Fibroblast of the aortic adventitia (primary cell): ENCODE measurements around the gene TTBK1. TPM values are rescaled to one million over a fixed set of nuclear protein-coding genes. Genes with fewer than 3 reads are reported as not detected.

Source experiments
- DNase-seq: peaks from one replicate; pipeline ENCODE4 v3.0.0-alpha.2; 2010; ENCODE audit warnings: low read depth
- H3K4me3 ChIP-seq: 2 replicates; pipeline ENCODE4 v1.5.1; 2011; ENCODE audit warnings: low read depth, mild to moderate bottlenecking, control low read depth, low read length, moderate library complexity
- CTCF ChIP-seq: IDR thresholded peaks from 2 replicates; pipeline ENCODE4 v1.5.1; 2011; ENCODE audit warnings: mild to moderate bottlenecking, low read length, control low read depth, inconsistent platforms; ENCODE audit not compliant: insufficient read depth
- total RNA-seq: library from RNA; depleted of rRNA; stranded (reverse); fragments of >200 nt; gene quantifications from 2 replicates; pipeline ENCODE4 v1.2.3, GENCODE V29; 2012; ENCODE audit warnings: low replicate concordance

Gene TTBK1
- total RNA-seq, 1 donor: not detected

GRCh38 chr6:43250992-43251373, 7.7 kb downstream of the TTBK1 start:
- no peak for DNase-seq
- no peak for TF ChIP-seq CTCF
- H3K4me3 ChIP-seq: no peak overlapping the region

GRCh38 chr6:43253401-43253800, 10.1 kb downstream of the TTBK1 start:
- TF ChIP-seq CTCF: no peak
- no peak overlapping the region for H3K4me3 ChIP-seq
- no peak for DNase-seq

GRCh38 chr6:43254138-43254817, 11.0 kb downstream of the TTBK1 start:
- TF ChIP-seq CTCF: no peak
- DNase-seq: no peak
- H3K4me3 ChIP-seq: no peak overlapping the region

GRCh38 chr6:43254846-43255245, 11.6 kb downstream of the TTBK1 start:
- no peak overlapping the region for H3K4me3 ChIP-seq
- no peak for DNase-seq
- TF ChIP-seq CTCF: no peak

GRCh38 chr6:43255408-43256054, 12.2 kb downstream of the TTBK1 start:
- no peak for TF ChIP-seq CTCF

GRCh38 chr6:43256670-43257366, 13.5 kb downstream of the TTBK1 start:
- no peak overlapping the region for H3K4me3 ChIP-seq
- no peak for TF ChIP-seq CTCF
- no peak for DNase-seq

More at GRCh38 chr6:43255408-43256054, 12.2 kb downstream of the TTBK1 start:
- DNase-seq: no peak
- H3K4me3 ChIP-seq: no peak overlapping the region
